H9 (cell line): Measurements from ENCODE around the gene CEP85L. TPM values are rescaled to one million over a fixed set of nuclear protein-coding genes. Genes with fewer than 3 reads are reported as not detected.

Experiments used
- DNase-seq: peaks from one replicate; pipeline ENCODE4 v3.0.0-alpha.2; 2017
- H2AFZ ChIP-seq: one replicate; pipeline ENCODE4 v1.6.1; 2013; ENCODE audit warnings: mild to moderate bottlenecking, low read length, control low read depth, moderate library complexity
- H2AK5ac ChIP-seq: 2 replicates; pipeline ENCODE4 v1.6.1; 2013; ENCODE audit warnings: low read length, control low read depth, mixed read lengths; ENCODE audit not compliant: insufficient read length
- H2BK120ac ChIP-seq: one replicate; pipeline ENCODE4 v1.6.1; 2013; ENCODE audit warnings: low read depth, mild to moderate bottlenecking, low read length, control low read depth, inconsistent platforms; ENCODE audit not compliant: poor library complexity, severe bottlenecking
- H2BK12ac ChIP-seq: 2 replicates; pipeline ENCODE4 v1.6.1; 2013; ENCODE audit warnings: low read length, control low read depth, mixed read lengths, low read depth; ENCODE audit not compliant: insufficient read length
- H2BK15ac ChIP-seq: 2 replicates; pipeline ENCODE4 v1.6.1; 2013; ENCODE audit warnings: low read depth, low read length, control low read depth
- H2BK20ac ChIP-seq: one replicate; pipeline ENCODE4 v1.6.1; 2013; ENCODE audit warnings: low read depth, mild to moderate bottlenecking, low read length, control low read depth, inconsistent platforms; ENCODE audit not compliant: poor library complexity, severe bottlenecking
- H2BK5ac ChIP-seq: 2 replicates; pipeline ENCODE4 v1.6.1; 2013; ENCODE audit warnings: low read length, control low read depth, mixed read lengths; ENCODE audit not compliant: insufficient read length
- H3K14ac ChIP-seq: 2 replicates; pipeline ENCODE4 v1.6.1; 2013; ENCODE audit warnings: low read length, control low read depth; ENCODE audit not compliant: insufficient read depth
- H3K18ac ChIP-seq: 2 replicates; pipeline ENCODE4 v1.6.1; 2013; ENCODE audit warnings: low read depth, mild to moderate bottlenecking, mixed read lengths, low read length, control low read depth; ENCODE audit not compliant: insufficient read length
- H3K23ac ChIP-seq: 2 replicates; pipeline ENCODE4 v1.6.1; 2013; ENCODE audit warnings: low read length, control low read depth, mixed read lengths, low read depth; ENCODE audit not compliant: insufficient read length
- H3K23me2 ChIP-seq: 2 replicates; pipeline ENCODE4 v1.6.1; 2013; ENCODE audit warnings: low read depth, mild to moderate bottlenecking, mixed read lengths, low read length, control low read depth; ENCODE audit not compliant: insufficient read length, poor library complexity, severe bottlenecking
- H3K27ac ChIP-seq: 2 replicates; pipeline ENCODE4 v1.5.1; 2013; ENCODE audit warnings: low read length, control low read depth, mixed read lengths, low read depth; ENCODE audit not compliant: insufficient read length
- H3K27me3 ChIP-seq: 2 replicates; pipeline ENCODE4 v1.6.1; 2013; ENCODE audit warnings: low read length, control low read depth, inconsistent platforms; ENCODE audit not compliant: insufficient read depth
- H3K4ac ChIP-seq: 2 replicates; pipeline ENCODE4 v1.6.1; 2013; ENCODE audit warnings: low read depth, mild to moderate bottlenecking, control low read depth, inconsistent platforms, low read length, moderate library complexity
- H3K4me1 ChIP-seq: 2 replicates; pipeline ENCODE4 v1.6.1; 2013; ENCODE audit warnings: low read length, control low read depth, inconsistent platforms; ENCODE audit not compliant: insufficient read depth
- H3K4me2 ChIP-seq: 2 replicates; pipeline ENCODE4 v1.6.1; 2013; ENCODE audit warnings: low read length, control low read depth, mixed read lengths; ENCODE audit not compliant: insufficient read length, insufficient read depth
- H3K56ac ChIP-seq: 2 replicates; pipeline ENCODE4 v1.6.1; 2013; ENCODE audit warnings: low read depth, mild to moderate bottlenecking, mixed read lengths, low read length, control low read depth; ENCODE audit not compliant: insufficient read length
- H3K79me1 ChIP-seq: 2 replicates; pipeline ENCODE4 v1.6.1; 2013; ENCODE audit warnings: low read depth, mild to moderate bottlenecking, moderate library complexity, low read length, control low read depth, inconsistent platforms; ENCODE audit not compliant: insufficient read depth, poor library complexity, severe bottlenecking
- H3K79me2 ChIP-seq: 2 replicates; pipeline ENCODE4 v1.6.1; 2013; ENCODE audit warnings: low read length, control low read depth, inconsistent platforms; ENCODE audit not compliant: insufficient read depth
- H3K9ac ChIP-seq: 2 replicates; pipeline ENCODE4 v1.6.1; 2013; ENCODE audit warnings: low read length, control low read depth, mixed read lengths; ENCODE audit not compliant: insufficient read length; ENCODE audit errors: extremely low read depth
- H3K9me3 ChIP-seq: one replicate; pipeline ENCODE4 v1.6.1; 2013; ENCODE audit warnings: low read depth, low read length, inconsistent platforms; ENCODE audit not compliant: control insufficient read depth
- H3T11ph ChIP-seq: one replicate; pipeline ENCODE4 v1.6.1; 2013; ENCODE audit warnings: mild to moderate bottlenecking, low read length, control low read depth, inconsistent platforms
- H4K20me1 ChIP-seq: one replicate; pipeline ENCODE4 v1.6.1; 2013; ENCODE audit not compliant: control insufficient read depth, insufficient read length, insufficient read depth
- H4K5ac ChIP-seq: 2 replicates; pipeline ENCODE4 v1.6.1; 2013; ENCODE audit warnings: low read depth, mild to moderate bottlenecking, mixed read lengths, low read length, control low read depth; ENCODE audit not compliant: insufficient read length
- H4K8ac ChIP-seq: replicated peaks from 2 replicates; pipeline ENCODE4 v1.6.1; 2013; ENCODE audit warnings: low read length, control low read depth, mixed read lengths, low read depth; ENCODE audit not compliant: insufficient read length
- H4K91ac ChIP-seq: 2 replicates; pipeline ENCODE4 v1.6.1; 2013; ENCODE audit warnings: low read depth, mild to moderate bottlenecking, moderate library complexity, mixed read lengths, low read length, control low read depth; ENCODE audit not compliant: insufficient read length
- H3K27ac Mint-ChIP-seq, 3 experiments: 2 replicates in 2 of 3; 3 replicates in 1 of 3; pipeline ENCODE4 v1.8.0; 2020 to 2021; ENCODE audit warnings: mixed read lengths in 3 of 3, mild to moderate bottlenecking in 1 of 3, moderate library complexity in 1 of 3
- H3K27me3 Mint-ChIP-seq: 2 replicates; pipeline ENCODE4 v1.8.0; 2021; ENCODE audit warnings: low read depth, mild to moderate bottlenecking, moderate library complexity, mixed read lengths
- H3K36me3 Mint-ChIP-seq, 3 experiments: 2 replicates in 2 of 3; 3 replicates in 1 of 3; pipeline ENCODE4 v1.8.0; 2020 to 2021; ENCODE audit warnings: low read depth in 3 of 3, mixed read lengths in 3 of 3; ENCODE audit not compliant: insufficient read depth in 1 of 3
- H3K4me1 Mint-ChIP-seq, 2 experiments: 2 replicates each; pipeline ENCODE4 v1.8.0; 2020; ENCODE audit warnings: mixed read lengths in 2 of 2
- H3K4me3 Mint-ChIP-seq, 2 experiments: 2 replicates in 1 of 2; 3 replicates in 1 of 2; pipeline ENCODE4 v1.8.0; 2020 to 2021; ENCODE audit warnings: mild to moderate bottlenecking in 2 of 2, mixed read lengths in 2 of 2, moderate library complexity in 1 of 2
- H3K9me3 Mint-ChIP-seq, 2 experiments: 2 replicates in 1 of 2; 3 replicates in 1 of 2; pipeline ENCODE4 v1.8.0; 2020; ENCODE audit warnings: mild to moderate bottlenecking in 2 of 2, mixed read lengths in 2 of 2, moderate library complexity in 1 of 2
- CTCF ChIP-seq: fragments of 200-600 bp; sonication (generic); conservative IDR thresholded peaks from 3 replicates; pipeline ENCODE4 v1.8.0; 2021; ENCODE audit warnings: antibody characterized with exemption, mild to moderate bottlenecking
- WGBS: extraction: QIAGEN DNeasy Blood & Tissue Kit; methylation state at CpG from one replicate; pipeline ENCODE4 v1.1.7; 2013; ENCODE audit warnings: missing lambda C conversion rate, low lambda C conversion rate, mixed read lengths; ENCODE audit not compliant: insufficient read length; ENCODE audit errors: extremely low coverage; 5-methylcytosine and 5-hydroxymethylcytosine counted together
- total RNA-seq: library from RNA; stranded (reverse); gene quantifications from 2 replicates; pipeline ENCODE4 v1.2.1, GENCODE V29; 2021

The CEP85L gene
- total RNA-seq, 1 experiment from 2014 or later = 3.8 TPM

GRCh38 chr6:118514689-118515088 is 136.7 kb downstream of the CEP85L start:
- no peak overlapping the region for H3K18ac ChIP-seq
- no peaks in the 10 kb centered on the region for H3K27me3 ChIP-seq
- Mint-ChIP-seq H3K27ac (no peak overlapping the region), H3K9me3 (no peaks in the 10 kb centered on the region), H3K4me1 (no peaks in the 10 kb centered on the region; a peak in 1 of 4 replicates), H3K36me3 (peaks cover 0 to 3% (median 0%) of the 10 kb centered on the region in 3 experiments; a peak in 1 of 7 replicates), H3K27me3 (no peaks in the 10 kb centered on the region), H3K4me3 (no peak overlapping the region)
- no peaks in the 10 kb centered on the region for H3K23me2 ChIP-seq
- no peaks in the 10 kb centered on the region for H3K79me2 ChIP-seq
- H3K9me3 ChIP-seq = no peaks in the 10 kb centered on the region
- no peak for DNase-seq
- H3K23ac ChIP-seq = no peak overlapping the region
- H2BK5ac ChIP-seq = no peak overlapping the region
- no peaks in the 10 kb centered on the region for H3K79me1 ChIP-seq
- no peak overlapping the region for H2AFZ ChIP-seq
- H3K14ac ChIP-seq = no peak overlapping the region
- no peak overlapping the region for H4K5ac ChIP-seq
- no peak overlapping the region for H3K4me2 ChIP-seq
- H4K8ac ChIP-seq = no peak overlapping the region
- H3K9ac ChIP-seq = no peak overlapping the region
- H2BK20ac ChIP-seq = no peak overlapping the region
- no peak overlapping the region for H3T11ph ChIP-seq
- H4K91ac ChIP-seq = no peak overlapping the region
- no peak overlapping the region for H3K56ac ChIP-seq
- WGBS = no CpG with 5 or more reads among the region's 3 CpGs
- no peak for TF ChIP-seq CTCF
- H2AK5ac ChIP-seq = no peak overlapping the region
- no peaks in the 10 kb centered on the region for H4K20me1 ChIP-seq
- no peak overlapping the region for H3K4ac ChIP-seq
- no peak overlapping the region for H3K27ac ChIP-seq
- no peak overlapping the region for H2BK12ac ChIP-seq
- H2BK120ac ChIP-seq = no peak overlapping the region
- H3K4me1 ChIP-seq = no peaks in the 10 kb centered on the region
- no peak overlapping the region for H2BK15ac ChIP-seq
